ENCODE data around the gene ZNF91.
"Not testable (repeated sequence)": the region's sequence is repeated elsewhere in the genome, so short reads cannot be mapped to it uniquely, and the experiment has no call there.

ZNF91 gene

DNA sequence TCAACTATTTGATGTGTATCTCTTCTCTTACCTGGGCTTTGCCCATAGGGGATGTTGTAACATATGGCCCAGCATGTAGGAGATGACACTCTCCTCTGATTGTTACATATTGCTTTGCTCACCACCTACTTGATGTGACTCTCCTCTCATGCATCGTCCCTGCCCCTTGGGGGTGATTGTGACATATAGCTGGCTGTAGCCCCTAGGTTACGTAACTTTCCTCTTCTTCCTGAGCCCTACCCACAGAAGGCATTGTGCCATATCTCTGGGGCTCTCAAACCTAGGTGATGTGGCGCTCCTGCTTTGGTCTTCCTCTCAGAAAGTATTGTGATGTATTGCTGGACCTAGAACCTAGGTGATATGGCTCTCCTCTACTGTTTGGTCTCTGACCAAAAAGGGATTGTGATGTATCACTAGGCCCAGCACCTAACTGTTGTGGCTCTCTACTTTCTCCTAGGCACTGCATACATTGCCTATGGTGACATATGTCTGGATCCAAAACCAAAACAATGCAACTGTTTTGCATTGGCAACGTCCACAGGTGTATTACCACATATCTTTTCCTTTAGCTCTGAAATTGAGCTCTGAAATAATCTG lies 73.2 kb downstream of the ZNF91 start:
- H3K79me2 ChIP-seq (ENCODE audit: control insufficient read depth, low read length): no peaks in the 10 kb centered on the region
- H3K27ac ChIP-seq (ENCODE audit: low read depth, low read length): no peak overlapping the region
- H4K20me1 ChIP-seq (ENCODE audit: control insufficient read depth, insufficient read depth, low read depth, low read length): no peaks in the 10 kb centered on the region
- no peaks in the 10 kb centered on the region for H3K9me3 ChIP-seq (ENCODE audit: control insufficient read depth, insufficient read depth, low read length)
- no peaks in the 10 kb centered on the region for H3K36me3 ChIP-seq (ENCODE audit: control insufficient read depth, low read length)
- H3K27me3 ChIP-seq (ENCODE audit: control insufficient read depth, low read length): no peaks in the 10 kb centered on the region
- H3K9me2 ChIP-seq (replicated peaks; ENCODE audit: control insufficient read depth, low read length): no peaks in the 10 kb centered on the region
- TF ChIP-seq, protein P1, sequence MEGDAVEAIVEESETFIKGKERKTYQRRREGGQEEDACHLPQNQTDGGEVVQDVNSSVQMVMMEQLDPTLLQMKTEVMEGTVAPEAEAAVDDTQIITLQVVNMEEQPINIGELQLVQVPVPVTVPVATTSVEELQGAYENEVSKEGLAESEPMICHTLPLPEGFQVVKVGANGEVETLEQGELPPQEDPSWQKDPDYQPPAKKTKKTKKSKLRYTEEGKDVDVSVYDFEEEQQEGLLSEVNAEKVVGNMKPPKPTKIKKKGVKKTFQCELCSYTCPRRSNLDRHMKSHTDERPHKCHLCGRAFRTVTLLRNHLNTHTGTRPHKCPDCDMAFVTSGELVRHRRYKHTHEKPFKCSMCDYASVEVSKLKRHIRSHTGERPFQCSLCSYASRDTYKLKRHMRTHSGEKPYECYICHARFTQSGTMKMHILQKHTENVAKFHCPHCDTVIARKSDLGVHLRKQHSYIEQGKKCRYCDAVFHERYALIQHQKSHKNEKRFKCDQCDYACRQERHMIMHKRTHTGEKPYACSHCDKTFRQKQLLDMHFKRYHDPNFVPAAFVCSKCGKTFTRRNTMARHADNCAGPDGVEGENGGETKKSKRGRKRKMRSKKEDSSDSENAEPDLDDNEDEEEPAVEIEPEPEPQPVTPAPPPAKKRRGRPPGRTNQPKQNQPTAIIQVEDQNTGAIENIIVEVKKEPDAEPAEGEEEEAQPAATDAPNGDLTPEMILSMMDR (IDR thresholded peaks at IDR 0.05; ENCODE audit: low read depth, low read length, poor library complexity, severe bottlenecking): no peak
- TF ChIP-seq EZH2phosphoT487 (IDR thresholded peaks at IDR 0.05; ENCODE audit: borderline replicate concordance, low read length): no peak
- no peaks in the 10 kb centered on the region for H3F3A ChIP-seq (ENCODE audit: control insufficient read depth, insufficient read depth)
- H3K4me1 ChIP-seq (ENCODE audit: control insufficient read depth, low read length): no peaks in the 10 kb centered on the region
- no peak overlapping the region for H3K4me2 ChIP-seq (ENCODE audit: low read length)
- H3K4me3 ChIP-seq (ENCODE audit: low read length): no peak overlapping the region

DNA sequence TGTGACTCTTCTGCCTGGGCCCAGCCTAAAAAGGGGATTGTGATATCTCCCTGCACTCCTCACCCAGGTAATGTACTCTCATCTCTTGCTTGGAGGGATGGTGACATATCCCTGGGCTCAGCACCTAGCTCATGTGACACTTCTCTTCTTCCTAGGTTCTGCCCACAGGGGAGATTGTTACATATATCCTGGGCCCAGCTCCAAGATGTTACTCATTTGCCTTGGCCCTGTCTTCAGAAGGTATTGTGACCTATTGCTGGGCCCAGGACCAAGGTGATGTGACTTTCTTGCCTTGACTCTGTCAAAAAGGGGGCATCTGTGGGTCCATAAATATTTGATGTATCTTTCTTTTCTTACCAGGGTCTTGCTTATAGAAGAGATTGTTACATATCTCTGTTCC lies 73.9 kb downstream of the ZNF91 start:
- not testable (repeated sequence) for H3K36me3 ChIP-seq (ENCODE audit: control insufficient read depth, low read length); H3K4me3 ChIP-seq (ENCODE audit: low read length); H3K9me3 ChIP-seq (ENCODE audit: control insufficient read depth, insufficient read depth, low read length); H3K27me3 ChIP-seq (ENCODE audit: control insufficient read depth, low read length); H3F3A ChIP-seq (ENCODE audit: control insufficient read depth, insufficient read depth); H3K79me2 ChIP-seq (ENCODE audit: control insufficient read depth, low read length); H3K4me2 ChIP-seq (ENCODE audit: low read length); H3K27ac ChIP-seq (ENCODE audit: low read depth, low read length); H3K4me1 ChIP-seq (ENCODE audit: control insufficient read depth, low read length); H3K9me2 ChIP-seq (replicated peaks; ENCODE audit: control insufficient read depth, low read length); H4K20me1 ChIP-seq (ENCODE audit: control insufficient read depth, insufficient read depth, low read depth, low read length)

DNA sequence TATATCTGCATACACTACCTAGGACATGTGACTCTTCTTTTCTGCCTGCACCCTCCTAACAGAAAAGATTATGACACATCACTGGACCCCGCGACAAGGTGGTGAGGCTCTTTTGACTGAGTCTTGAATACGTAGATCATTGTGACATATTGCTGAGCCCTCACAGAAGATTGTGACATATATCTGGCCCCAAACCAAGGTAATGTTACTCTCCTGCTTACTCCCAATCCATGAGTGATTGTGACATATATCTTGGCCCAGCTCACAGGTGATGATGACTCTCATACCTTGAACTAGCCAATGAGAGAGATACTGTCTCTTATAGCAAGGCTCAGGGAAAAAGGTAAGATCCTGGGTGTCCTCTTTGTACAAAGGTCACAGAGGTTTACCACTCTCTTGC lies 75.7 kb downstream of the ZNF91 start:
- not testable (repeated sequence) for H3K27ac ChIP-seq (ENCODE audit: low read depth, low read length); H4K20me1 ChIP-seq (ENCODE audit: control insufficient read depth, insufficient read depth, low read depth, low read length); H3K4me2 ChIP-seq (ENCODE audit: low read length); H3K9me3 ChIP-seq (ENCODE audit: control insufficient read depth, insufficient read depth, low read length); H3K36me3 ChIP-seq (ENCODE audit: control insufficient read depth, low read length); H3K4me1 ChIP-seq (ENCODE audit: control insufficient read depth, low read length); H3K27me3 ChIP-seq (ENCODE audit: control insufficient read depth, low read length); H3K9me2 ChIP-seq (replicated peaks; ENCODE audit: control insufficient read depth, low read length); H3K79me2 ChIP-seq (ENCODE audit: control insufficient read depth, low read length); H3K4me3 ChIP-seq (ENCODE audit: low read length); H3F3A ChIP-seq (ENCODE audit: control insufficient read depth, insufficient read depth)

DNA sequence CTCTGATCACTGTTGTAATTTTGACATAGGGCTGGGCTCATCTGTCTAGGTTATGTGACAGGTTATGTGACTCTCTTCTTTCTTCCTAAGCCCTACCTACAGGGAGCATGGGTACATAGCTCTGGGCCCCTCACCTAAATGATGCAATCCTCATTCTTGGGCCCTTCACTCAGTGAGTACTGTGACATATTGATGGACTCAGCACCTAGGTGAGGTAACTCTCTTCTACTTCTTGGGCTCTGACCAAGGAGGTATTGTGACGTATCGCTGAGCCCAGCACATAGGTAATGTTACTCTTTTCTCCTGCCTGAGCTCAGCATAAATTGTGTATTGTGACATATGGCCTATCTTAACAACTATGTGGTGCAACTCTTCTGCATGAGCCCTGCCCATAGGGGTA lies 76.3 kb downstream of the ZNF91 start:
- not testable (repeated sequence) for H3K9me3 ChIP-seq (ENCODE audit: control insufficient read depth, insufficient read depth, low read length); H3K9me2 ChIP-seq (replicated peaks; ENCODE audit: control insufficient read depth, low read length); H3K27ac ChIP-seq (ENCODE audit: low read depth, low read length)

DNA sequence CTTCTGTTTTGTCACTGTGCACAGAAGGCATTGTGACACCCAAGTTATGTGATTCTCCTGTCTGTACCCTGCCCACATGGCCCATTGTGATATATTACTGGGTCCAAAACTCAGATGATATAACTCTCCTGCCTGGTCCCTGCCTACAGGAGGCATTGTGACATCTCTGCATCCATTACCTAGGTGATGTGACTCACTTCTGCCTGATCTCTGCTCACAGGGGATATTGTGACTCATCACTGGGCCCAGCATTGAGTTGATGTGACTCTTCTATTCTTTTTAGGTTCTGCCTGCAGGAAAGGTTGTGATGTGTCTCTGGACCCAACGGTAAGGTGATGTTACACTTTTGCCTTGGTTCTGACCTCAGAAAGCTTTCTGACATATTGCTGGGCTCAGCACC lies 77.1 kb downstream of the ZNF91 start:
- H3K79me2 ChIP-seq (ENCODE audit: control insufficient read depth, low read length): no peaks in the 10 kb centered on the region
- H3K9me3 ChIP-seq (ENCODE audit: control insufficient read depth, insufficient read depth, low read length): no peaks in the 10 kb centered on the region

More for the DNA sequence above, 76.3 kb downstream of the ZNF91 start:
- H3F3A ChIP-seq (ENCODE audit: control insufficient read depth, insufficient read depth); H3K36me3 ChIP-seq (ENCODE audit: control insufficient read depth, low read length); H3K4me3 ChIP-seq (ENCODE audit: low read length); H3K79me2 ChIP-seq (ENCODE audit: control insufficient read depth, low read length); H3K4me2 ChIP-seq (ENCODE audit: low read length); H3K27me3 ChIP-seq (ENCODE audit: control insufficient read depth, low read length); H4K20me1 ChIP-seq (ENCODE audit: control insufficient read depth, insufficient read depth, low read depth, low read length); H3K4me1 ChIP-seq (ENCODE audit: control insufficient read depth, low read length): not testable (repeated sequence)

More for the DNA sequence above, 77.1 kb downstream of the ZNF91 start:
- Histone ChIP-seq H3F3A (ENCODE audit: control insufficient read depth, insufficient read depth) (no peaks in the 10 kb centered on the region), H3K9me2 (replicated peaks; ENCODE audit: control insufficient read depth, low read length) (no peaks in the 10 kb centered on the region), H3K27me3 (ENCODE audit: control insufficient read depth, low read length) (no peaks in the 10 kb centered on the region), H4K20me1 (ENCODE audit: control insufficient read depth, insufficient read depth, low read depth, low read length) (no peaks in the 10 kb centered on the region), H3K27ac (ENCODE audit: low read depth, low read length) (no peak overlapping the region), H3K4me3 (ENCODE audit: low read length) (no peak overlapping the region), H3K4me2 (ENCODE audit: low read length) (no peak overlapping the region), H3K4me1 (ENCODE audit: control insufficient read depth, low read length) (no peaks in the 10 kb centered on the region), H3K36me3 (ENCODE audit: control insufficient read depth, low read length) (no peaks in the 10 kb centered on the region)
- TF ChIP-seq, protein P1 (IDR thresholded peaks at IDR 0.05; ENCODE audit: low read depth, low read length, poor library complexity, severe bottlenecking): no peak
- TF ChIP-seq EZH2phosphoT487 (IDR thresholded peaks at IDR 0.05; ENCODE audit: borderline replicate concordance, low read length): no peak
